GM21576 (cell line): Measurements from ENCODE around the gene COX19.
A peak's percentile ranks its signal among the peaks of the same experiment; 100 is the strongest.
"Not testable (repeated sequence)": the region's sequence is repeated elsewhere in the genome, so short reads cannot be mapped to it uniquely, and the experiment has no call there.

ENCODE experiments used
- ATAC-seq: cut with Tn5 transposase; IDR thresholded peaks from one replicate; pipeline ENCODE4 v1.9.1; 2021; ENCODE audit warnings: mild to moderate bottlenecking, moderate library complexity; ENCODE audit not compliant: unreplicated experiment

COX19 gene

GRCh38 chr7:947391-948210, 27.7 kb downstream of the COX19 start:
- no peak for ATAC-seq

GRCh38 chr7:946256-946996, 28.9 kb downstream of the COX19 start:
- ATAC-seq, result no peak

- ATAC-seq, result no peak
These were observed 29.6 kb downstream of the COX19 start for GRCh38 chr7:945556-946255.

GRCh38 chr7:945147-945555, 30.2 kb downstream of the COX19 start:
- no peak for ATAC-seq

GRCh38 chr7:944744-945143, 30.6 kb downstream of the COX19 start:
- ATAC-seq, result no peak

GRCh38 chr7:943793-944192, 31.6 kb downstream of the COX19 start:
- not testable (repeated sequence) for ATAC-seq

- ATAC-seq, result no peak
These were observed 34.5 kb downstream of the COX19 start for GRCh38 chr7:940599-941408.

- no peak for ATAC-seq
These were observed 35.5 kb downstream of the COX19 start for GRCh38 chr7:939843-940242.

DNA sequence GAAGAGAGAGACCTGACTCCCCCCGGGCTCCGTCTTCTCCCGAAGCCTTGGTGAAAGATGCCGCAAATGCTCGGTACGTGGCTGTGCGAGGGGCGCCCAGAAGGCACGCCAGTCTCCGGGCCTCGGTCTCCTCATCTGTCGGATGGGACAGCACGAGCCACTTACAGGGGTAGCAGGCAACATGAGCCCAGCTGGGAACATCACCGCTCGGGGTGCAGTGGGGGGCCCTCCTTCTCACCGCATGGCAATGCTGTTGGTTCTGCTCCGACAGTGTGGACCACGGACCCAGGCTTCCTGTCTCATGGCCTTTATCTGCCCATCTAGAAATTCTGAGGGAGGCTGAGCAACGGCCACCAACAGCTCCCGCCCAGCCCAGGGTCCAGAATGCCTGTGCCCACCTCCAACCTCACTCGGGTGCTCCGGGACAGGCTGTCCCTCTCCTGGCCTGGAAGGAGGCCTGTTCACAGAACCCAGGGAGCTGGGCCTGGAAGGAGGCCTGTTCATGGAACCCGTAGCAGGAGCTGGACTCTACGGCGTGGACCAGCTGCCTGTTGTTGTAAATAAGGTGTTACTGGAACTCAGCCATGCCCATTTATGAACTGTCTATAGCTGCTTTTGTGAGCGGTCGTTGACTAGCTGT, 36.7 kb downstream of the COX19 start:
- ATAC-seq, result no peak

DNA sequence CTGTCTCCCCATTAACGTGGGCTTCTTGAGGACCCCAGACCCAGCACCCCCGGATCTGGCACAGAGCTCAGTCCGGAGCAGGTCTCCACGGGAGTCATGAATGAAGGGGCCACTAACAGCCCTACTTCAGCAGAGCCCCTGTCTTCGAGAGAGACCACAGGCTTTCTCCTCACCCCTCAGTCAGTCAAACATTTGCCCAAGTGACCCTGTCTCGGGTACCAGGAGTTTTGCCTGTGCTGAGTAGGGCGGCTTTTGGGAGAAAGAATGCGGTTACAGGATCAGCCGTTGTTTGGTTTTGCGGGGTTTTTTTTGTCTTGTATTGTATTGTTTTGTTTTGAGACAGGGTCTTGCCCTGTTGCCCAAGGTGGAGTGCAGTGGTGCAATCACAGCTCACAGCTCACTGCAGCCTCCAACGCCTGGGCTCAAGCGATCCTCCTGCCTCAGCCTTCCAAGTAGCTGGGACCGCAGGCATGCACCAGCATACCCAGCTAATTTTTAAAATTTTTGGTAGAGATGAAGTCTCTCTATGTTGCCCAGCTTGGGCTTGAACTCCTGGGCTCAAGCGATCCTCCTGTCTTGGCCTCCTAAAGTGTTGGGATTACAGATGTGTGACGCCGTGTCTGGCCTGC, 37.4 kb downstream of the COX19 start:
- no peak for ATAC-seq

DNA sequence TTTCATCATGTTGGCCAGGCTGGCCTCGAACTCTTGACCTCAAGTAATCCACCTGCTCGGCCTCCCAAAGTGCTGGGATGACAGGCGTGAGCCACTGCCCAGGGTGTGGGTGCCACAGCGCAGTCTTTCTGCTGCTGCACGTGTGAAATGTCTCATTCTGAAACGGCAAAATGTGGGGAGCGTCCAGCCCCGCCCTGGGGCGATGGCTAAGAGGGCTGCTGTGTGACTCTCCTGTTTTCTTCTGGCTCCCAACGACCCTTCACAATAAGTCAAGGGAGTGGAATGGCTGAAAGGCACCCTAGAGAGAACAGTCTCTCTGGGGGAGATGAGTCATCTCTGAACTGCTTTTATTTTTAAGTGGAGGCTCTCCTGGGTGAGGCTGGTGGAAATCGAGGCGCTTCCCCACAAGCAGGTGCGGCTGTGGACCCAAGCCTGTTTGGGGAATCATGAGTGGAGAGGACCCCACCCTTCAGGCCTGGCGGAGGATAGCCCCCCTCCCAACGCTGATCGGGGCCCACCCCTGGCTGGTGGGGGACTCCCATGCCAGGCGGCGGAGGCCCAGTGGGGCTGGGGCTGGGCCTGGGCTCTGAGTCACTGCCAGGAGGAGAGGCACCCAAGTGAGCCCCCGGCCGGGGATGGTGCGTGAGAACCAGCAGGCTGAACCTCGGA, 38.8 kb downstream of the COX19 start:
- ATAC-seq, result peak; percentile 70

GRCh38 chr7:935874-936385, 39.4 kb downstream of the COX19 start:
- ATAC-seq, result no peak

- ATAC-seq, result no peak
These were observed 40.0 kb downstream of the COX19 start for GRCh38 chr7:935164-935873.

GRCh38 chr7:934469-935163, 40.7 kb downstream of the COX19 start:
- ATAC-seq, result no peak

DNA sequence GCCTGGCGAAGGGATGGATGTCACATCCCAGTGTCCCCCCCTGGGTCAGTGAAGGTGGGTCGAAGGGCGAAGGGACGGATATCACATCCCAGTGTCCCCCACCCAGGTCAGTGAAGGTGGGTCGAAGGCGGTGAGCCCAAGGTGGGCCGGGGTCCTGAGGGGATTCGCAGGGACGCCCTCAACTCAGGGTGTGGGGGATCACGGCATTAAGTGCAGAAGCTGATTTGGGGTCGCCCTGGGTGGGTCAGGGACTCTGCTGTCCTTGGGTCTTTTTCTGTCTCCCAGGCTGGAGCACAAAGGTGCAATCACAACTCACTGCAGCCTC, 42.7 kb downstream of the COX19 start:
- ATAC-seq, result no peak

DNA sequence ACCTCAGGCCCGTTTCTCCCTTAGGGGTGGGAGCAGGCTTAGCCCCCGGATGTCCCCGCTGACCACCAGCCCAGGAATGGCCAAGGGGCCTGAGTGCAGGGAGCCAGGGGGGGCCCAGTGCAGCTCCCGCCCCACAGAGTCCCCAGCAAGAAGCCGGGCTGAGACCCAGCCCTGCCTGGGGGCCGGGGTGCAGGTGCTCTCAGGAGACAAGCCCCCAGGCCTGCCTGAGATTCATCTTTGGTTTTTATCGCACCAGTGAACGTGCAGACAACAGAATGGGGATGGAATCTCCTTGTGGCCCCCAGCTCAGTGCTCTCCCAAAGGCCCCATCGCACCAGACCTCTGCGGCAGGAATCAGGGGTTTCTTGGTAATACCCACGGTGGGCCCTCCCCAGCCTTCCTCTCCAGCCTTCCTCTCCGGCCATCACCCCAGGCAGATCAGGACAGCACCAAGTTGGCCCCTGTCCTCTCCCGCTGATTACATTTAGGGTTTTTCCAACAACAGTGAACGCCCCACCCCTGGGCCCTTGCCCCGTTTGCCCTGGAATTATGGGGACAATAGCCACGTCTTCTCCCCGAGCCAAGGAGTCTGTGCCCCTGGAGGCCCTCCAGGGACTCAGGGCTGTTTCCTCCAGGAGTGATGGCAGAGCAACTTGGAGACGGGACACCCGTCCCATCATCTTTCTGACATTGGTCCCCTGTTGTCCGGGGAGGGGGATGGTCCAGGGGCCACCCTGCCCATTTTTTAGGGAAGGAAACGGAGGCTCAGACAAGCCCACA, 43.3 kb downstream of the COX19 start:
- ATAC-seq, result no peak
